Breast epithelium (tissue), 4 donors: ENCODE results near the gene MCRIP2. TPM values are rescaled to one million over a fixed set of nuclear protein-coding genes. Genes with fewer than 3 reads are reported as not detected.

Experiments used
- DNase-seq, 2 donors: peaks; one replicate each; pipeline ENCODE4 v3.0.0-alpha.2; 2019; ENCODE audit warnings: low spot score in 2 of 2
- H3K27ac ChIP-seq, 2 donors: fragments of 200-600 bp; sonication (generic) in 1 of 2; one replicate each; pipeline ENCODE4 v1.5.1; 2016 to 2019; ENCODE audit warnings: mild to moderate bottlenecking in 1 of 2
- H3K27me3 ChIP-seq, 2 donors: fragments of 200-600 bp; sonication (generic) in 1 of 2; one replicate each; pipeline versions ENCODE4 v1.5.1 to v1.6.0; 2017 to 2019; ENCODE audit warnings: control low read depth in 1 of 2, mild to moderate bottlenecking in 1 of 2
- H3K36me3 ChIP-seq: fragments of 200-600 bp; one replicate; pipeline ENCODE4 v1.5.1; 2019
- H3K4me1 ChIP-seq, 2 donors: fragments of 200-600 bp; sonication (generic); one replicate each; pipeline ENCODE4 v1.5.1; 2016 to 2019; ENCODE audit warnings: control low read depth in 1 of 2
- H3K4me3 ChIP-seq, 3 donors: fragments of 200-600 bp; sonication (generic); 1 replicate in 2 of 3; 2 replicates in 1 of 3; pipeline ENCODE4 v1.5.1; 2016 to 2019; ENCODE audit warnings: mild to moderate bottlenecking in 3 of 3, moderate library complexity in 2 of 3
- H3K9me3 ChIP-seq, 2 donors: fragments of 200-600 bp; sonication (generic) in 1 of 2; one replicate each; pipeline ENCODE4 v1.5.1; 2016 to 2019; ENCODE audit warnings: control low read depth in 1 of 2
- POLR2A ChIP-seq: fragments of 450-650 bp; IDR thresholded peaks from one replicate; pipeline ENCODE4 v1.6.1; 2016; ENCODE audit warnings: antibody characterized with exemption, mild to moderate bottlenecking, moderate library complexity
- POLR2AphosphoS5 ChIP-seq, 3 donors: sonication (generic); formaldehyde crosslinking; IDR thresholded peaks; one replicate each; pipeline ENCODE4 v1.6.1; 2017; ENCODE audit warnings: antibody characterized with exemption in 3 of 3
- intact Hi-C: fragments of 100-400 bp; cut with DNase I; formaldehyde crosslinking; loops from one replicate; pipeline ENCODE4 v1.15.1; 2023; ENCODE audit warnings: low total_unique reads
- total RNA-seq, 3 donors: library from RNA; depleted of rRNA; stranded (reverse); fragments of >200 nt; gene quantifications; one replicate each; pipeline ENCODE4 v1.1.0, GENCODE V29; 2016
- TF ChIP-seq, protein P1 (sequence below), 3 donors: fragments of 450-650 bp; IDR thresholded peaks; one replicate each; pipeline ENCODE4 v1.5.1; 2016 to 2017; ENCODE audit warnings: antibody characterized with exemption in 3 of 3, mild to moderate bottlenecking in 3 of 3, moderate library complexity in 3 of 3

Gene MCRIP2
- total RNA-seq, 3 donors from 2014 or later, result 26.8 to 39.7 (median 34.9) TPM

DNA sequence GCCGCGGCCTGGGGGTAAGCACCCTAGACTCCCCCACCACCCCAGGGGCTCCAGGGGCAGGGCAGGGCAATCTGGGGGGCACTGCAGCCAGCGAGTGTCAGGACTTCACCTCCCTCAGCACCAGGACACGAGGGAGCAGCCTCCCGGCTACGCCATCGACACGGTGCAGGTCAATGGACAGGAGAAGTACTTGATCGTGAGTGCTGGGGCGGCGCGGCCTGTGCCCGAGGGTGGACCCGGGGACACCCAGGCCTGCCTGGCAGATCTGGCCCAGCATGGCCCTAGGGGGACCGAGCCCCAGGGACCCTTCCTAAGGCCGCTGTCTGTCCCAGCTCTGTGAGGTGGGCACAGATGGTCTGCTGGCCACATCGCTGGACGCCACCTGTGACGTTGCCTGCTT, 30.7 kb downstream of the MCRIP2 start:
- Histone ChIP-seq H3K36me3 (peaks cover 10% of the 10 kb centered on the region), H3K4me3 (no peak overlapping the region), H3K4me1 (peaks cover 4 to 5% of the 10 kb centered on the region in 2 donors), H3K27ac (no peak overlapping the region), H3K9me3 (no peaks in the 10 kb centered on the region), H3K27me3 (no peaks in the 10 kb centered on the region)
- intact Hi-C loops, result no loop called here
- no peak for TF ChIP-seq POLR2A
- TF ChIP-seq, protein P1, sequence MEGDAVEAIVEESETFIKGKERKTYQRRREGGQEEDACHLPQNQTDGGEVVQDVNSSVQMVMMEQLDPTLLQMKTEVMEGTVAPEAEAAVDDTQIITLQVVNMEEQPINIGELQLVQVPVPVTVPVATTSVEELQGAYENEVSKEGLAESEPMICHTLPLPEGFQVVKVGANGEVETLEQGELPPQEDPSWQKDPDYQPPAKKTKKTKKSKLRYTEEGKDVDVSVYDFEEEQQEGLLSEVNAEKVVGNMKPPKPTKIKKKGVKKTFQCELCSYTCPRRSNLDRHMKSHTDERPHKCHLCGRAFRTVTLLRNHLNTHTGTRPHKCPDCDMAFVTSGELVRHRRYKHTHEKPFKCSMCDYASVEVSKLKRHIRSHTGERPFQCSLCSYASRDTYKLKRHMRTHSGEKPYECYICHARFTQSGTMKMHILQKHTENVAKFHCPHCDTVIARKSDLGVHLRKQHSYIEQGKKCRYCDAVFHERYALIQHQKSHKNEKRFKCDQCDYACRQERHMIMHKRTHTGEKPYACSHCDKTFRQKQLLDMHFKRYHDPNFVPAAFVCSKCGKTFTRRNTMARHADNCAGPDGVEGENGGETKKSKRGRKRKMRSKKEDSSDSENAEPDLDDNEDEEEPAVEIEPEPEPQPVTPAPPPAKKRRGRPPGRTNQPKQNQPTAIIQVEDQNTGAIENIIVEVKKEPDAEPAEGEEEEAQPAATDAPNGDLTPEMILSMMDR (IDR thresholded peaks at IDR 0.05), result no peak
- TF ChIP-seq POLR2AphosphoS5 (IDR thresholded peaks at IDR 0.05), result no peak
- no peak for DNase-seq

DNA sequence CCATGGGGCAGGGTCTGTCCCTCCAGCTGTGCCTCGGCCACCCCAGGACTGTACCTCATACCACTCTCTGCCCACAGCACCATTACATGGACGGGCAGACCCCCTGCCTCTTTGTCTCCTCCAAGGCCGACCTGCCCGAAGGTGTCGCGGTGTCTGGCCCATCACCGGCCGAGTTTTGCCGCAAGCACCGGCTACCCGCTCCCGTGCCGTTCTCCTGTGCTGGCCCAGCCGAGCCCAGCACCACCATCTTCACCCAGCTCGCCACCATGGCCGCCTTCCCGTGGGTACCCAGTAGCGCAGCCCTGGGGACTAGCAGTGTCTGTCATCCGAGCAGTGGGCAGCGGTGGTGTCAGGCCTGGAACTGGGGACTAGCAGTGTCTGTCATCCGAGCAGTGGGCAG, 31.2 kb downstream of the MCRIP2 start:
- H3K27ac ChIP-seq, result no peak overlapping the region
- TF ChIP-seq POLR2A, result no peak
- no peak for TF ChIP-seq POLR2AphosphoS5 (IDR thresholded peaks at IDR 0.05)
- TF ChIP-seq, protein P1 (IDR thresholded peaks at IDR 0.05), result no peak
- H3K4me3 ChIP-seq, result no peak overlapping the region
- no peaks in the 10 kb centered on the region for H3K27me3 ChIP-seq
- peaks cover 10% of the 10 kb centered on the region for H3K36me3 ChIP-seq
- DNase-seq, result no peak
- H3K4me1 ChIP-seq, result peaks cover 0 to 5% of the 10 kb centered on the region in 2 donors
- intact Hi-C loops, result no loop called here
- H3K9me3 ChIP-seq, result no peaks in the 10 kb centered on the region

DNA sequence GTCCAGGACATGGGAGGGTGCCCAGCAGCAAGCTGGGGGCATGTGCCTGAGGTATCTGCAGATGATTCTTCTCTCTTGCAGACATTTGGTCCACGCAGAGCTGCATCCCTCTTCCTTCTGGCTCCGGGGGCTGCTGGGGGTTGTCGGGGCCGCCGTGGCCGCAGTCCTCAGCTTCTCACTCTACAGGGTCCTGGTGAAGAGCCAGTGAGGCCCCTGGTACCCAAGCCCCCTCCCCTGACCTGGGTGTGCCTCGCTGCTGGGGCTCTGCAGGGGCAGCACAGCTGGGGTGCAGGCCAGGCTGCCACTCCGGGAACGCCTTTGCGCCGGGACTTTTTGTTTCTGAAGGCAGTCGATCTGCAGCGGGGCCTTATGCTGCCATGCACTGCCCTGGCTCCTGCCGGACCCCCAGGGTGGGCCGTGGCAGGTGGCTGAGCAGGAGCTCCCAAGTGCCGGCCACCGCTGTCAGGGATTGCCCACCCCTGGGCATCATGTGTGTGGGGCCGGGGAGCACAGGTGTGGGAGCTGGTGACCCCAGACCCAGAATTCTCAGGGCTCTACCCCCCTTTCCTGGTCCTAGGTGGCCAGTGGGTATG, 31.9 kb downstream of the MCRIP2 start:
- no peak for DNase-seq

DNA sequence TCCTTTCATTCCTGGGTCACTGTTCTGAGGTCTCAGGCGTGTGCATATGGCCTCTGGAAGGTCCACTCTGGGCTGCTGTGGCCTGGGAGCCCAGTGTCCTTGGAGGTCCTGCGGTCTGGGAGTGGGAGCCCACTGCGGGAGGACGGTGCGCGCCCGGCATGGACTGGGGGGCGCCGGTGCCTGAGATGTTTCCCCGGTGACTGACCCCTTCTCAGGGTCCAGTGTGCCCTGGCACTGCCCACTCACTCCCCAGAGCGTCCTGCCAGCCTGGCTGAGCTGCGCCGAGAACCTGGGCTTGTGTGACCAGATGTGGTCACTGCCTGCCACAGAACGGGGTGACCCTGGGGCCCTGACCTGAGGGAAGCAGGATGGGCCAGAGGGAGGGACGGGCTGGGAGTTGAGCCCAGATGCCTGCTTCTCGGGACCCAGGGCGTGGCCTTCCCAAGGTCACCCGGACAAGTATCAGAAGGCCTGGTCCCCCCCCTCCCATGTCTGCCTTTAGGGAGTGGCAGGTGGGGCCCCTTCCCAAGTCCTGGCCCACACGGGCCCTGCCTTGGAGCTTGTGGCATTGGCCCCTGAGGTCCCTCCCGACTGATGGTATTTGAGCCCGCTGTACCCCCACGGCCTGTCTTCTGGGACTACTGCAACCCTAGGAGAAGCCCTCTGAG, 32.7 kb downstream of the MCRIP2 start:
- TF ChIP-seq POLR2A (no peak), POLR2AphosphoS5 (IDR thresholded peaks at IDR 0.05) (no peak)
- TF ChIP-seq, protein P1 (IDR thresholded peaks at IDR 0.05), result no peak
- Histone ChIP-seq H3K27ac (no peak overlapping the region), H3K9me3 (no peaks in the 10 kb centered on the region), H3K4me1 (peaks cover 0 to 9% of the 10 kb centered on the region in 2 donors), H3K4me3 (no peak overlapping the region), H3K27me3 (no peaks in the 10 kb centered on the region), H3K36me3 (peaks cover 10% of the 10 kb centered on the region)
- intact Hi-C loops, result no loop called here
- DNase-seq, result no peak

More for the DNA sequence above, 31.9 kb downstream of the MCRIP2 start:
- TF ChIP-seq POLR2AphosphoS5 (IDR thresholded peaks at IDR 0.05) (no peak), POLR2A (no peak)
- TF ChIP-seq, protein P1 (IDR thresholded peaks at IDR 0.05), result no peak
- Histone ChIP-seq H3K27ac (no peak overlapping the region), H3K9me3 (no peaks in the 10 kb centered on the region), H3K4me3 (no peak overlapping the region), H3K27me3 (no peaks in the 10 kb centered on the region), H3K4me1 (peaks cover 0 to 5% of the 10 kb centered on the region in 2 donors), H3K36me3 (peaks cover 10% of the 10 kb centered on the region)
- intact Hi-C loops, result no loop called here
